AG04449 (cell line): ENCODE results near the gene ATIC.

Source experiments
- CTCF ChIA-PET: fragments of 350-600 bp; formaldehyde crosslinking; extraction: SDS; loops from one replicate; lab custom pipeline; 2021; ENCODE audit warnings: antibody characterized with exemption; lab: Yijun Ruan, JAX
- POLR2A ChIA-PET: fragments of 400-600, 350-600 bp; formaldehyde crosslinking; extraction: SDS; loops from one replicate; lab custom pipeline; 2020; ENCODE audit warnings: antibody characterized with exemption, inconsistent platforms; lab: Yijun Ruan, JAX
- DNase-seq: peaks from one replicate; pipeline ENCODE4 v3.0.0-alpha.2; 2010; ENCODE audit warnings: low read depth, low spot score
- H3K4me3 ChIP-seq: 2 replicates; pipeline ENCODE4 v1.5.1; 2011; ENCODE audit warnings: low read depth, mild to moderate bottlenecking, control low read depth, low read length
- CTCF ChIP-seq: IDR thresholded peaks from one replicate; pipeline ENCODE4 v1.5.1; 2011; ENCODE audit warnings: mild to moderate bottlenecking, moderate library complexity, low read length, control low read depth, inconsistent platforms; ENCODE audit not compliant: insufficient read depth; ENCODE audit errors: missing control alignments

ATIC gene

GRCh38 chr2:215369181-215369760 is 57.4 kb downstream of the ATIC start:
- no peak overlapping the region for H3K4me3 ChIP-seq
- TF ChIP-seq CTCF = no peak
- ChIA-PET POLR2A (no interaction called here), CTCF (no interaction called here)
- DNase-seq = no peak

GRCh38 chr2:215370112-215370965 is 58.5 kb downstream of the ATIC start:
- ChIA-PET POLR2A (no interaction called here), CTCF (no interaction called here)
- H3K4me3 ChIP-seq = no peak overlapping the region
- DNase-seq = no peak
- TF ChIP-seq CTCF = no peak

GRCh38 chr2:215371915-215372897 is 60.3 kb downstream of the ATIC start:
- DNase-seq = no peak
- POLR2A ChIA-PET = no interaction called here
- H3K4me3 ChIP-seq = no peak overlapping the region
- CTCF ChIA-PET = interaction anchor here (0.9 kb wide), 1 partner anchor 21 kb away, joined by 3 read pairs; no protein-coding TSS in a partner anchor
- TF ChIP-seq CTCF = no peak

- ChIA-PET CTCF (no interaction called here), POLR2A (no interaction called here)
- H3K4me3 ChIP-seq = no peak overlapping the region
- DNase-seq = no peak
- no peak for TF ChIP-seq CTCF
These were observed 61.2 kb downstream of the ATIC start for GRCh38 chr2:215372968-215373649.

GRCh38 chr2:215374002-215374401 is 62.1 kb downstream of the ATIC start:
- ChIA-PET POLR2A (no interaction called here), CTCF (no interaction called here)
- TF ChIP-seq CTCF = no peak

More at GRCh38 chr2:215374002-215374401, 62.1 kb downstream of the ATIC start:
- DNase-seq = no peak
- no peak overlapping the region for H3K4me3 ChIP-seq
